ENCODE results near the gene PRKAR2B.

DNA sequence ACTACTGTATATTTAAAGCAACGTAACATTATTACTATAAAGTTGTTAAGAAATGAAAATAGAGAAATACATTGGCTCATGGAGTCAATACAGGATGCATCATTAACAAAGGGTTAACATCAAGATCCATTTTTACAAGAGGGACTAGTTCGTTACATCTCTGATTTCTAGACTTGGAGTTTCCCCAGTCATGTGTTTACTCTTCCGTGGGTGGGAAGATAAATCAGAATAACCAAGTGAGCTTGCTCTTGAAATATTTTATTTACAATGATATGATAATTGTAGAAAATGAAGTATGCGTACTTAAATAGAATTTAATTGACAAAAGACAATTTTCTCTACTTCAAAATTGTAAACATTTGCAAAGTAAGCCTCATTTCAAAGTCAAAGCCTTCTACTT is 1.0 kb upstream of the PRKAR2B start:
- no peak for TF ChIP-seq SIN3A (IDR thresholded peaks at IDR 0.05; ENCODE audit: low read depth)
- TF ChIP-seq, protein P1, sequence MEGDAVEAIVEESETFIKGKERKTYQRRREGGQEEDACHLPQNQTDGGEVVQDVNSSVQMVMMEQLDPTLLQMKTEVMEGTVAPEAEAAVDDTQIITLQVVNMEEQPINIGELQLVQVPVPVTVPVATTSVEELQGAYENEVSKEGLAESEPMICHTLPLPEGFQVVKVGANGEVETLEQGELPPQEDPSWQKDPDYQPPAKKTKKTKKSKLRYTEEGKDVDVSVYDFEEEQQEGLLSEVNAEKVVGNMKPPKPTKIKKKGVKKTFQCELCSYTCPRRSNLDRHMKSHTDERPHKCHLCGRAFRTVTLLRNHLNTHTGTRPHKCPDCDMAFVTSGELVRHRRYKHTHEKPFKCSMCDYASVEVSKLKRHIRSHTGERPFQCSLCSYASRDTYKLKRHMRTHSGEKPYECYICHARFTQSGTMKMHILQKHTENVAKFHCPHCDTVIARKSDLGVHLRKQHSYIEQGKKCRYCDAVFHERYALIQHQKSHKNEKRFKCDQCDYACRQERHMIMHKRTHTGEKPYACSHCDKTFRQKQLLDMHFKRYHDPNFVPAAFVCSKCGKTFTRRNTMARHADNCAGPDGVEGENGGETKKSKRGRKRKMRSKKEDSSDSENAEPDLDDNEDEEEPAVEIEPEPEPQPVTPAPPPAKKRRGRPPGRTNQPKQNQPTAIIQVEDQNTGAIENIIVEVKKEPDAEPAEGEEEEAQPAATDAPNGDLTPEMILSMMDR (IDR thresholded peaks at IDR 0.05 in 2 of 3, conservative IDR thresholded peaks at IDR 0.05 in 1 of 3; ENCODE audit: borderline replicate concordance in 1 of 3, insufficient read depth in 1 of 3, low read depth in 2 of 3, low read length in 2 of 3) = no peak
- TF ChIP-seq POLR2AphosphoS5 (IDR thresholded peaks at IDR 0.05; ENCODE audit: low read depth, low read length) = no peak
